DMS79 (cell line): ENCODE data around the gene CHRNA5.

Source experiments
- DNase-seq: peaks from one replicate; lab custom pipeline; 2025; lab: John Stamatoyannopoulos, UW

The CHRNA5 gene

DNA sequence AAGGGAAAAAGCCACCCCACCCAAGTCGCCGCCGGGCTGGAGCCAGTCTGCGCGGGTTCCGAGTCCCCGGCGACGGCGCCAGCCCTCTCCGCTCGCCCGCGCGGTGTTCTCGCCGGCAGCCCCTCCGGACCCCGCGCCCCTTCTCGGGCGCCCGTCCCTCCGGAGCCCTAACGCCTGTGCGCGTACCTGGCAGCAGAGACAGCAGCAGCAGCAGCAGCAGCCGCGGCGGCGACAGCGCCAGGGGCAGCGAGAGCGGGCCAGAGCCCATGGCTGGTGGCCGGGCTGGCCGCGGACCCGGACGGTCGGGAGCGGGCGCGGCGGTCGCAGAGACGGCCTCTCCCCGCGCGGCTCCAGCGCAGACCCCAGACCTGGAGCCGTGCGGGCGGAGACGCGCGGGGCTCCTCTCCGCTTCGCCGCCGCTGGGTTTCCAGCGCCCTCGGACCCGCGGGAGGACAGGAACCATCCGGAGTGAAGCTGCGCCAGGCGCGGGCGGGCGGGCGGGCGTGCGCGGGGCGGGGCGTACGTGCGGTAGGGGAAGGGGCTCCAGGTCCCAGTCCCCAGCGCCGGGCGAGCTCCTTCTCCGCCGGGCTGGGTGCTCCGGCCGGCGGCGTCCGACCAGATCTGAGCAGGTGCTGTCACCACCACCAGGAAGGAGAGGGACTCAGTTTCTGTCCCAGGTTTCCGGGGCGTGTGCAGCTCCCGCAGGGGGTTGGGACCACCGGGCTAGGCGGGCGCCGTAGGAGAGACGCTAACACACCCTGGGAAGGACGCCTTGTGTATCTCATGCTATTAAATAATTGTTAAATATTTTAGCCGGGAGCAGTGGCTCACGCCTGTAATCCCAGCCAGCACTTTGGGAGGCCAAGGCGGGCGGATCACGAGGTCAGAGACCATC is 55.5 kb downstream of the CHRNA5 start, which contains the start of gene CHRNA3:
CHRNA3 (minus strand) TSS at position 470 of the 895 bp plus-strand sequence; CDS start at position 268, 202 bp downstream.
- no peak for DNase-seq

DNA sequence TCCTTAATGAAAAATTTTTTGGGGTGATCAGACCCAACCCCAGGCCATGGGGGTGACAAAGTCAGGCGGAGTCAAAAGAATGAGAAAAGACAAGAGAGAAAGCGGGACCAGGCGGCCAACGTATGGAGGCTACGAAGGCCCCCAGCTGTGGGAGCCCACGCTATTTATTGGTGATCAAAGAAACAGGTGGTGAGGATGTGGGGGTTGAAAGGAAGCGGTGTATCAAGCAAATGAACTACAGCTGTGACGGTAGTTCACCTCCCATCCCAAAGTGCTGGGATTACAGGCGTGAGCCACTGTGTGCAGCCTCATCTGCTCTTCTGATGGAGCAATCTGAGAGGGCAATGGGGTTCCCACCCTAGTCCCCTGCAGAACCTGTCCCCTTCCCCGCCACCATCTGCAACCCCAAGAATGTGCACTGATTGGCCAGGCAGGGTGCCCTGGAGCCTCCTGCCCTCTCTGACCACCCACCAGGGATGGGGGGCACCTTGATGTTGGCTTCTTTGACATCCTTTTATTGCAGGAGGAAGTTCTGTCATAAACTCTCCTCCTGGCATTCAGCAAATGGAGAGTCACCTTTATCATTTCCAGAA is 56.6 kb downstream of the CHRNA5 start:
- DNase-seq: no peak

DNA sequence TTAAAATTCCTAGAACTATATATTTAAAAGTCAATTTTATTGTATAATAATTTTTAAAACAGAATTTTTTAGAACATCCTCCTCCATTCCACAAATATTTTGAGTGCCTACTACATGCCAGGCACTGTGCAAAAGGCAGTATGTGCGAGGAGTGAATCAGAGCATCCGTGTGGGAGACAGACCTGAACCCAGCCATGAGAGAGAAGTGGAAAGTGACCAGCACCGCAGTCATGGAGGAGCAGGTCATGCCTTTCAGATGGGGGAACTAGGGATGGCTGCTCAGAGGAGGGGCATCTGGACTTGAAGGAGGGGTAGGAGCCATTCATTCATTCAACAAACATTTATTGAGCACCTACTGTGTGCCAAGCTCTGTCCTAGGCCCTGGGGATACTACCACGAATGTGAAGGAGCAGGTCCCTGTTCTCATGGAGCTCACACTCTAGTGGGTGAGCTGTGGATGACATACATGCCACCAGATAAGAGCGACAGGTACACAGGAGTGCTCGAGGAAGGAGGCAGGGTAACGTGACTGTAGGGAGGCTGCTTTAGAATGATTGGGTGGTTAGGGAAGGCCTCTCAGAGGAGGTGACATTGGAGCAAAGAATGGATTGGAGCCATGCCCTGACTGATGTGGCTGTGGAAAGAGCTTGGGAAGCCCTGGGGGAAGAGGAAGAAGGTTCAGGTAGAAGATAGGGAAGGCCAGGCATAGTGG is 58.6 kb downstream of the CHRNA5 start:
- no peak for DNase-seq

DNA sequence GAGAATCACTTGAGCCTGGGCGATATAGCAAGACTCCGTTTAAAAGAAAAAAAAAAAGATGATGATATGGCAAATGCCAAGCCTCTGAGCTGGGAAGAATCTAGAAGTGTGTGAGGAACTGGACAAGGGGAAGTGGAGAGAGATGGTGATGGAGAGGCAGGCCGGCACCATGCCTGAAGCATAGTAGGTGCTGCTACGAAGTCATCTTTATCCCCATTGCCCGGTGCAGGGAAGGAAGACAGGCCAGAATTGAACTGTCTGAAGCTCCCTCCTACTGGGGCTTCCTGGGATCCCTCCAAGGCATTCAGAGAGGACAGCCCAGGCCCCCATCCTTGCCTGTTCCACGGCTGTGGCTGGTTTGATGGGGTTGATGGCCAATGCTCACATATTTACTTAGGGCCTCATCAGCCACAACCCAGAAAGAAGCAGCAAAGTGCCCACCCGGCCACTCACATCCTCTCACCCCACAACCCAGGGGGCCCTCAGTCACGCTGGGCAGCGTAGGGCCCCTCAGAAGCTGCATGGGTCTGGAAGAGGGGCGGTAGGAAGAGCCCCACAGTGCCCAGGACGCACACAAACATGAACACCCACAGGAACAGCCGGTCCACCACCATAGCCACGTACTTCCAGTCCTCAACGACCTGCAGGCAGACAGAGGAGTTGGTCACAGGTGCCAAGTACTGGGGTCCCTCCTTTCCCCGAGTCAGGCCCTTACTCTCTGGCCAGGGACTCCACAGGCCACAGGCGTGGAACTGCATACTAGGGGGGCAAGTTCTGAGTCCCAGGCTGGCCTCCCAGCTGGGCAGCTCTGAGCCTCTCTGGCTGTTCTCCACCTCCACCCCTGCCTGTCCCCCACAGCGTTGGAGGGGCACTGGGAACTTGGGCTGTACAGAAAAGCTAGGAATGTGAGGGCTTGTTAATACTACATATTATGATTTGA is 59.6 kb downstream of the CHRNA5 start:
- DNase-seq: no peak

DNA sequence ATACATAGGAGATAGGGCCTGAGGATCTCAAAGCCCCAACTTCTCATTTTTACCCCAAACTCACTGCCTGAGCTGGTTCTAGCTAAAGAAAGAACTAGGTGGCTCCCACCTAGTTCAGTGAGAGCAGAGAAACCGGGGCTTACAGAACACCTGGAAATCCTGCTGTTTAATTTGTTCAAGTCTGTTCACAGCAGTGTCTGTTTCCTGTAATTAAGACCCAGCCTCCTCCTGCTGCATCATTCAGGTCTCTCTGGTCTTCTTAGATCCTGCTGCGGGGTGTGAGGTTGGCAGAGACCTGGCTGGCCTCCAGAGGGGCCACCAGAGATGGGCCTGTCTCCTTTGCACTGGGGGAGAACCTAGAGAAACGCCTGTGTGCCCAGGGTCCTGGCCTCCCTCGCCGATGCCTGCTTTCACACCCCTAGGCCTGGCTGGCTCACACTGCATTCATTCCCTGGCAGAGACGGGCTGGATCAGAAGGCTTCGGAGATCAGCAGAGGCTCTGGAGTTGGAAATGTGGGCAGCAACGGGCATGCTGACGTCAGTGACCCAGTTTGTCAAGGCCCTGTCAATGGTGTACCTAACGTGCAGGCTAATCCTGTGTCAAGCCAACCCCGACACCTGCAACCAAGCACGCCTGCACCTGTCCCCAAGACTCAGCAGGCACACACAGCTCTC is 60.4 kb downstream of the CHRNA5 start:
- peak; percentile 32 for DNase-seq

DNA sequence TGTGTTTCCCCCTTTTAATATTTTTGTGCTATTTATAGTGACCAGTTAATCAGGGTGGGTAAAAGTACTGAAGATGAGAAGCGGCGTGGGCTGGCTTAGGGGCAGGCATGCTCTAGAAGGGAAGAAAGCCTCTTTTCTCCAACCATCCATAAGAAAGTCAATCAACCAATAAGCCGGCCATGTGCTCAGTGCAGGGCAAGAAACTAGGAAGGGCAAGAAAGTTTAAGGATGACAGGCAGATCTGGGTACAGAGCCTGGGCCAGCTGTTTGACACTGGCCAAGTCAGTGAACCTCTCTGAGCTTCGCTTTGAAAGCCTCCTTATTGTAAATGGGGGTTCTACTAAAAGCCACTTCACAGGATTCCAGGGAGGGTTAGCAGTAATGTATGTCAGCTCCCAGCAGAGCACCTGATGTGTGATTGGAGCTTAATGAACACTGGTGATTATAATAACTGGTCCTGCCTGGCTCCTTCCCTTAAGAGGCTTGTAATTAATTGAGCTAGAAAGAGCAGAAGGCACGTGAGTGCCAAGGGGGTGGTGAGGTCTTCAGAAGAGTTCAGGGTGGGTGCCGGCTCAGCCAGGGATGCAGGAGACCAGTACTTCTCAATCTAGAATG is 61.2 kb downstream of the CHRNA5 start:
- no peak for DNase-seq

DNA sequence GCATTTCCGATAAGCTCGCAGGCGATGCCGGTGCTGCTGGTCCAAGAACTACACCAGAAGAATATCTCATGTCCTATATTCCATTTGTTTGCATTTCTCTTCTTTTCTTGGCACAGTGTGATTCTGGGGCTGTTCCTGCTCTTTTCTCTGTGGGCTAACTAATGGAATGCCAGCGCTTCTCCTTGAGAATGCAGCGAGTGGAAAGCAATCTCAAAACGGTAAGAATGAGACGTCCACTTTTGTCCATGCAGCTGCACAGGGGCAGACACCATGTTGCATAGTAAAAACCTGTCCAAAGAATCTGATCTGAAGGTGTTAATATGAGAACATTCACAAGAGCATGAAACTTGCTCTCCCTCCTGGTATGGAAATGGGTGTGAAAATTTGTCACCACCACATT is 62.0 kb downstream of the CHRNA5 start:
- no peak for DNase-seq

DNA sequence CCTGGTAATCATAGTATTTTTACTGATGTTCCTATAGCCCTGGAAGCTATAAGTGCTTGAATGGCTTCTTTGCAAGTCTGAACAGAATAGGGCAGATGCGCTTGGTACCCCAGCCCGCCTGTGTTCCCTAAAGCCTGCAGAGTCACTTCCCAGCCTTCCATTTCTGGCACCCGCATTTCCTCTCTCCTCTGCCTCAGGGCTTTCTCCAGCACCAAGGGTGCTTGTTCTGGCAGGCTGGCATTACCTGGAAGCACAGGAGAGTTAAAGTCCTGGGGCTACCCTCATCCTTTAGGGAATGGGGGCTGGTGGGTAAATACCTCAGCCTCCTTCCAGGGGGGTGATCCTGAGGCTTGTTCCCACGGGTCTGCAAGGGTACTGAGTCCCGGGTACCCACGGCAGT is 62.9 kb downstream of the CHRNA5 start:
- no peak for DNase-seq

DNA sequence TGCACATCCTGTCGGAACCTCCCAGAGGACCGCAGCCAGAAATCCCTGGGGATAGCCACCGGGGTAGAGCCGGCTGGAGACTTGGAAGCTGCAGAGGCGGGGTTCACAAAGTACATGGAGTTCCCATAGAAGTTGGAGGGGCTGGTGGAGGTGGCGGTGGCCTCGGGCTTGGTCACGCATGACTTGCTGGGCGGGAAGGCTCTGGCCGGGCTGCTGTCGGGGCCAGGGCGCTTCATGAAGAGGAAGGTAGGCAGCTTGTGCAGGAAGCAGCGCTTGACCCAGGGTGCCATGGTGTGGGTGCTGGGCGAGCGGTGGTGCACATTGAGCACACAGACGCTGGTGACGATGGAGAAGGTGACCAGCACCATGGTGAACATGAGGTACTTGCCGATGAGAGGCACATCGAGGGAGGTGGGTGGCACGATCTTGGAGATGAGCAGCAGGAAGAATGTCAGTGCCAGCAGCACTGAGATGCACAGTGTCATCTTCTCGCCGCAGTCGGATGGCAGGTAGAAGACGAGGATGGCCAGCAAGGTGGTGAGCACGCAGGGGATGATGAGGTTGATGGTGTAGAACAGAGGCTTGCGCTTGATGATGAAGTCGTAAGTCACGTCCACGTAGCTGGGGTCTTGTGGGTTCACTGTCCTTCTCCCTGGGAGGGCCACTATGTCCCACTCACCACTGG is 63.9 kb downstream of the CHRNA5 start:
- DNase-seq: no peak

DNA sequence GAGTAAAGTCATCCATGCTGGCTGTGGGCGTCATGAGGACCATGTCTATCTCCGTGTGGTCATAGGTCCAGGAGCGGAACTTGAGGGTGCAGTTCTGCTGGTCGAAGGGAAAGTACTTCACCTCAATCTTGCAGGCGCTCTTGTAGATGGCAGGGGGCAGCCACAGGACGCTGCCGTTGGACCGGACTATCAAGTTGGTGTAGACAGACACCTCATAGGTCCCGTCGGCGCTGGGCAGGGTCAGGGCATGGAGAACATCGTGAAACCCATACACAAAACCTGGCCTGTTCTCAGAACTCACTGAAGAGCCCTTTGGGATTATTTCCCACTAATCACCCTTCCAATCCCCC is 64.4 kb downstream of the CHRNA5 start:
- no peak for DNase-seq

DNA sequence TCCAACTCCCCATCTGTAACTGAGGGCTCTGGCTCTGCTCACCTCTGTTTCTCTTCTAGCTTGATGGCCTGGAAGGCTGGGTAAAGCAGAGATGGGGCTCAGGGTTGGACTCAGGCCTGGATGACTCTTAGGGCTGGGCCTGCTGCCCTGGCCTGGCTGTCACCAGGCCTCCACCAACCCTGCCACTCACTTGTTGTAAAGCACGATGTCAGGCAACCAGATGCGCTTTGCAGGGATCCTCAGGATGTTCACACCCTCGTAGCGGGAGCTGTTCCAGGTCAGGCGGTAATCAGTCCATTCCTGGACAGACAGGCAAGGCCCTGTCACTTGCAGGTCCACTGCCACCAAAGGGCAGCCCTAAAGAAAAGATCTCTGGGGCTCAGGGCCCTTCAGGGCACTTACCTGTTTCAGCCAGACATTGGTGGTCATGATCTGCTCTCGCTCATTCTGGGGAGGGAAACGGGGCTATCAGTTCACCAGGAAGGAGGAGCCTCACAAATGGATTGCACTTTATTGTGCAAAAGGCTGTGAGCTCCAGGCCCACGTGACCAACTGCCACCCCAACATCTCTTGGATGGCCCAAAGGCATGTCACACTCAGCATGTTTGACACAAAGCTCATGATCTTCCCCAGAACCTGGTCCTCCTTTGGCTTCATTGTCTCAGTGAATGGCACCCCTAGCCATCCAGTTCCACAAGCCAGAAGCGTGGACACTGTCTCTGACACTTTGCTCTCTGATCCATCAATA is 65.7 kb downstream of the CHRNA5 start:
- DNase-seq: no peak

DNA sequence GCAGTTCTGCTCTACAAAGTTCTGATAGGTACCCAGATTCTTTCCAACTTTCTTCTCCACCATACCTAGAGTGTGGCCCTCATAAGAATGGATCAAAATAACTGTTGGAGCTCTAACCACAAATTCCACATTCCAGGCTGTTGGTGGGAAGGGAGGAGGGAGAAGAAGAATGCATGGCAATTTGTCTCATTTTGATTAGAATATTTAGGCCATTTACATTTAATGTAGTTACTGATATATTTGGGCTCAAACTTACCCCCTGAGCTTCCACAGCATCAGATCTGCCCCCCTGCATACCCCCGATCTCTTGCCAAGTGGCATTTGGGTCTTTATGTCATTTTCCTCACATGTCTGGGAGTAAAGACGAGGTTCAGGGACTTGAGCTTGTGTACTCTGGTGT is 68.0 kb downstream of the CHRNA5 start:
- no peak for DNase-seq

DNA sequence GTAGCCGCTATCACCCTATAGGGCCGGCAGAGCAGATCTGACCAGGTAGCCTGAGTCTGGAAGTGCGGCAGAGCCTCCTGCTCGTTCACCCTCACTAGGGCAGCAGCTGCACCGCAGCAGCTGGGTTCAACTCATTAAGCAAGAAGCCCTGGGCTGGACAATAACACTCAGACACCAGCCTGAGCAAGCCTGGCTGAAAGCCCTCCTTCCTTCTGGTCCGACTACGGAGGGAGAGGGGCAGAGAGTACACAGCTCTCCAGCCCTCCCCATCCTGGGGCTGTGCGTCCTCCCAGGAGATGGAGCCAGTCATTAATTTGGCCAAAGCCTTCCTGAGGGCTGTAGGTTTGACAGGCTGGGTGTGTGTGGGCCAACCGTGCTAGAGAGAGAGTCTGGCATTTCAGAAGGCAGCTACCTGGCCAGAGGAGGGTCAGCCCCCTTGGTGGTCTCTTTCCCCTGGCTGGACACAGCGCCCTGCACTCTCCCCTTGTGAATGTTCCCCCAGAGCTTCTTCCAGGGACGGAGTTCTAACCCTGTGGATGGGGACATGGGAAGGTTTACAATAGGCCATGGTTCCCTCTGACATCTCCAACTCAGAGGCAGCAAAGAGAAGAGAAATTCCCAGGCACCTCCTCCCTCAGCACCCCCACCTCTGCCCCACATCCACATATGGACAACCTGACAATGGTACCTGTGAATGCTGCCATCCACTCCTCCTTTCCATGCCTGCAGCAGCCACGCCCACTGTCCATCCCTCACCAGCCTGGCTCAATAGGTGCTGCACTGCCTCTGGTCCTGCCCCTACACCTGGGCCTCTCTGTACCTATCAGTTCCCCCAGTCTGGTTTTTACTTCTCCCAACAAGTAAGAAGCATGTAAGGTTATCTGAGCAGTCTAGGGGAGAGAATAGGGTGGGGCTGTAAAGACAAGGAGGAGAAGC is 69.2 kb downstream of the CHRNA5 start:
- DNase-seq: no peak

DNA sequence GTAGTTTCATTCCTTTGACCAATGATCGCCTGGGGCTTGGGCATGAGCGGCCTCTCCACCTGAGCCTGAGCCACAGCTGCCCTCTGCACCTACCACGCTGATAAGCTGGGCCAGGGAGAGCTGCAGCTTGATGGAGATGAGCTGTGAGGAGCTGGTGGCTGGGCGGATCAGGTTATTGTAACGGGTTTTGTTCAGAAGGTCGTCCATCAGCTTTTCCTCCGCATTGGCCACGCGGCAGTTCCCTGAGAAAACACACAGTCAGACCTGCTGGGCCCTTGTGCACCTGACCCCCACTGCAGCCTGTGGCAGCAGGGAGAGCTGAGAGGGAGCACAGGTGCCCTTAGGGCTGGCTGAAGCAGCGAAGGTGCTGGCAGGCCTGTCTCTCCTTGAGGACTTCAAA is 70.0 kb downstream of the CHRNA5 start:
- no peak for DNase-seq

DNA sequence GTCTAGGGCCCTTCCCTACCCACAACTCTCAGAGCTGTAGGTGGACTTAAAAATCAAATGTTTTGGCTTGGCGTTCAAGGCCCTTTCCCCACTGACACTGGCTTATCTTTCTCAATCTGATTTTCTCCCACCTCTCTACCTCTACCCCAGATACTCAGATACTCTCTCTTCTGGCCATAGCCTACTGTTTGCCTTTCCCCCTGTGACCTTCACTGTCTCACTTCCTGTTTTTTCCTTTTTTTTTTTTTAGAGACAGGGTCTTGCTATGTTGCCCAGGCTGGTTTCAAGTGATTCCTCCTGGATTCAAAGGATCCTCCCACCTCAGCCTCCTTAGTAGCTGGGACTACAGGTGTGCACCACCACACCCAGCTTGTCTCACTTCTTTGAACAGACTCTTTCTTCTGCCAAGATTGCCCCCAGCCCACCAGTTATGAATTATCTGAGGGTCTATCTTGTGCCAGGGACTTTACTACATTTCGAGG is 71.1 kb downstream of the CHRNA5 start:
- no peak for DNase-seq

DNA sequence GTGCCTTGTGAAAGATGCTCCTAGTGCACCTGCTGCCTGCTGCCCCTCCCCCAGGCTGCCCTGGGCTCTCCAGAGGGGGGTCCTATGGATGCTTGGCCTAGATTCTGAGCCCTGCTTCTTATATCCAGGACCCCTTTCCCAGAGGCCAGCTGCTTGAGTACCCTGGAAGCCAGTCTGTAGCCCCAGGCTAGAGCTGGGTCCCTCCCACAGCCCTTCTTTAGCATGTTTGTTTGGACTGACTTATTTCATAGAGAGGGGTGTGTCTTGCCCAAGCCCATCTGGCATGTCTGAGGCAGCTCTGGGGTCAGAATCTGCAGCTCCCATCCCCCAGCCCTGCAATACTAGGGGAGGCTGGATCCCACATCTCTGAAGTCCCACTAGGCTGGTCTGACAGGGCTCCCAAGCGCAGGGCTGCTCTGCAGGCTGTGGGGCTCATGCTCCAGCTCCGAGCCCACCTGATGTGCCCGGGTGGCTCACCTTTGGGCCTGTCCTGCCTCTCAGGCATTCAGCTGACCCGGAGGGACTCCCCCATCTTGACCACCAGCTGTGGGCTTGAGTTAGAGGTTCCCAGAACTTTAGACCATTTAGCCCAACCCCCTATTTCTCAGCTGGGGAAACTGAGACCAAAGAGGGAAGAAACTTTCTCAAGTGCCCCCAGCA is 72.6 kb downstream of the CHRNA5 start:
- DNase-seq: no peak

DNA sequence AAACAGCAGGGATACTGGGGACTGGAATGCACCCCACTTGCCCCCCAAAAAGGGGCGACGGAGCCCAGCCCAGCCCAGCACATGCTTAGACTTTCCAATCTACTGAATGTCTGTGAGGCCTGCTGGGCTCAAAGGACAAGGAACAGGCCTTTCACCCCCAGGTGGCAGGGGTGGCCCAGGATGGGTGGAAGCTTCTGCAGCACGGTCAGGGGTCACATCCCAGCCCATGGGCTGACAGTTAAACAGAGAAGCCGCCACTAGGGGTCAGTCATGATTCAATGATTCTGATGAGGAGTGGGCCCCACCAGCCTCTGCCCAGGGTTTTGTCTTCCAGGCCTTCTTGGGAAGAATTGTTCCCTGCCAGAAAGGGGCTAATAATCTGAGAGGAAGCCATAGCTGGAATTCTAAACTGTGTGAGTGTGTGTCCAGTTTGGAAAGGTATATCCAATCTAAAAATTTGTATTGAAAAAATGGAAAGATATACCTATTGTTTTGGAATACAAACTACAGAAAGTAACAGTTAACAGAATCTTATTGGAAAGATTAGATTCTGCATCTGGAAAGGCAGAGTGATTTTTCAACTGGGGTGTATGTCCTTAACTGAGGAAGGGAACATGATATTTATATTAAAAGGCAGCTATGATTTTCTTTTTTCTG is 73.5 kb downstream of the CHRNA5 start:
- DNase-seq: no peak
